GM12865 (cell line): ENCODE measurements around the gene GPC5.
"Not testable (repeated sequence)": the region's sequence is repeated elsewhere in the genome, so short reads cannot be mapped to it uniquely, and the experiment has no call there.

ENCODE experiments used
- DNase-seq: peaks from one replicate; pipeline ENCODE4 v3.0.0; 2010; ENCODE audit warnings: low read depth
- H3K4me3 ChIP-seq: 2 replicates; pipeline ENCODE4 v1.5.1; 2011; ENCODE audit warnings: mild to moderate bottlenecking, low read depth, low read length, control low read depth
- CTCF ChIP-seq: IDR thresholded peaks from 2 replicates; pipeline ENCODE4 v1.5.1; 2011; ENCODE audit warnings: low read length, control low read depth, low read depth, inconsistent platforms; ENCODE audit not compliant: insufficient read depth; ENCODE audit errors: missing control alignments

Gene GPC5

GRCh38 chr13:91767651-91768050 lies 369.2 kb downstream of the GPC5 start:
- DNase-seq = no peak
- no peak for TF ChIP-seq CTCF
- no peak overlapping the region for H3K4me3 ChIP-seq

GRCh38 chr13:91768746-91769145 lies 370.3 kb downstream of the GPC5 start:
- no peak for TF ChIP-seq CTCF
- DNase-seq = no peak
- no peak overlapping the region for H3K4me3 ChIP-seq

- TF ChIP-seq CTCF = no peak
- no peak overlapping the region for H3K4me3 ChIP-seq
- DNase-seq = no peak
Observed at GRCh38 chr13:91771229-91771628, 372.8 kb downstream of the GPC5 start.

- H3K4me3 ChIP-seq = no peak overlapping the region
- no peak for TF ChIP-seq CTCF
- DNase-seq = no peak
Observed at GRCh38 chr13:91773591-91774227, 375.3 kb downstream of the GPC5 start.

- no peak for TF ChIP-seq CTCF
Observed at GRCh38 chr13:91774397-91774796, 376.0 kb downstream of the GPC5 start.

GRCh38 chr13:91776611-91777193 lies 378.3 kb downstream of the GPC5 start:
- DNase-seq = no peak
- no peak for TF ChIP-seq CTCF
- no peak overlapping the region for H3K4me3 ChIP-seq

More at GRCh38 chr13:91774397-91774796, 376.0 kb downstream of the GPC5 start:
- DNase-seq = no peak
- H3K4me3 ChIP-seq = no peak overlapping the region

- DNase-seq = no peak
- TF ChIP-seq CTCF = no peak
- H3K4me3 ChIP-seq = no peak overlapping the region
Observed at GRCh38 chr13:91778123-91778522, 379.7 kb downstream of the GPC5 start.

GRCh38 chr13:91781982-91782691 lies 383.7 kb downstream of the GPC5 start:
- not testable (repeated sequence) for DNase-seq, H3K4me3 ChIP-seq
